HG02943 (cell line): ENCODE data around the gene RRAGC.
A peak's percentile ranks its signal among the peaks of the same experiment; 100 is the strongest.

Experiments
- ATAC-seq: cut with Tn5 transposase; IDR thresholded peaks from one replicate; pipeline ENCODE4 v1.9.1; 2021; ENCODE audit warnings: mild to moderate bottlenecking, low read depth, moderate library complexity; ENCODE audit not compliant: unreplicated experiment

Gene RRAGC

GRCh38 chr1:38859561-38860453 is at the start of gene RRAGC:
TSS of gene RRAGC (minus strand) at chr1:38859772. CDS start at chr1:38859646, 126 bp downstream.
- peak; percentile 91 for ATAC-seq

GRCh38 chr1:38908821-38909220 is 49.2 kb upstream of the RRAGC start:
- ATAC-seq = no peak

- no peak for ATAC-seq
Measured at GRCh38 chr1:38905985-38906384, 46.4 kb upstream of the RRAGC start.

- no peak for ATAC-seq
Measured at GRCh38 chr1:38899560-38899959, 40.0 kb upstream of the RRAGC start.

- ATAC-seq = no peak
Measured at GRCh38 chr1:38898653-38899230, 39.2 kb upstream of the RRAGC start.

GRCh38 chr1:38896169-38896568 is 36.6 kb upstream of the RRAGC start:
- no peak for ATAC-seq

GRCh38 chr1:38892976-38893375 is 33.4 kb upstream of the RRAGC start:
- ATAC-seq = no peak

- ATAC-seq = no peak
Measured at GRCh38 chr1:38891753-38892152, 32.2 kb upstream of the RRAGC start.

- no peak for ATAC-seq
Measured at GRCh38 chr1:38889589-38889988, 30.0 kb upstream of the RRAGC start.

- ATAC-seq = no peak
Measured at GRCh38 chr1:38888423-38889333, 29.1 kb upstream of the RRAGC start.

GRCh38 chr1:38885092-38885491 is 25.5 kb upstream of the RRAGC start:
- ATAC-seq = no peak

- no peak for ATAC-seq
Measured at GRCh38 chr1:38881487-38881886, 21.9 kb upstream of the RRAGC start, which contains the start of gene GJA9. TSS of gene GJA9 (minus strand) at chr1:38881587. CDS start at chr1:38876098, 5,489 bp downstream.

- no peak for ATAC-seq
Measured at GRCh38 chr1:38875811-38876210, 16.2 kb upstream of the RRAGC start.

- ATAC-seq = peak; percentile 96
Measured at GRCh38 chr1:38873027-38873969, 13.7 kb upstream of the RRAGC start, which contains the start of gene MYCBP. TSS of gene MYCBP (minus strand) at chr1:38873348. CDS start at chr1:38873305, 43 bp downstream.

GRCh38 chr1:38872401-38873026 is 12.9 kb upstream of the RRAGC start:
- ATAC-seq = peak; percentile 29

GRCh38 chr1:38870996-38871395 is 11.4 kb upstream of the RRAGC start:
- no peak for ATAC-seq

GRCh38 chr1:38867208-38867607 is 7.6 kb upstream of the RRAGC start:
- ATAC-seq = no peak

- ATAC-seq = no peak
Measured at GRCh38 chr1:38865112-38865715, 5.6 kb upstream of the RRAGC start.

GRCh38 chr1:38860454-38860795 is 853 bp upstream of the RRAGC start:
- no peak for ATAC-seq
